IMR-90 (cell line): ENCODE results near the gene TTLL9. TPM values are rescaled to one million over a fixed set of nuclear protein-coding genes. Genes with fewer than 3 reads are reported as not detected.

Source experiments
- ATAC-seq: fragments of 200-7000 bp; cut with Tn5 transposase; 2 replicates; pipeline ENCODE4 v1.9.1; 2020; ENCODE audit warnings: low read depth, mild to moderate bottlenecking, moderate library complexity
- BruUV-seq: library from RNA; stranded (reverse); fragments of 400-500 nt; replicated peaks from 2 replicates; lab custom pipeline; 2021; lab: Mats Ljungman, UMichigan
- CTCF ChIA-PET: fragments of 300-600 bp; formaldehyde crosslinking; extraction: SDS; loops from one replicate; lab custom pipeline; 2021; ENCODE audit warnings: antibody characterized with exemption; lab: Yijun Ruan, JAX
- POLR2A ChIA-PET: fragments of 300-600 bp; sonication (Branson Sonifier 250); formaldehyde crosslinking; loops from one replicate; lab custom pipeline; 2022; ENCODE audit warnings: antibody characterized with exemption; ENCODE audit not compliant: unreplicated experiment; lab: Charles Lee
- DNase-seq: peaks from one replicate; pipeline ENCODE4 v3.0.0; 2013
- H2AFZ ChIP-seq: replicated peaks from 2 replicates; pipeline ENCODE3; 2013; ENCODE audit warnings: low read length, mild to moderate bottlenecking; ENCODE audit not compliant: poor library complexity
- H2AK5ac ChIP-seq: 2 replicates; pipeline ENCODE4 v1.6.1; 2013; ENCODE audit warnings: low read depth, low read length, inconsistent platforms
- H2AK9ac ChIP-seq: replicated peaks from 2 replicates; pipeline ENCODE3; 2013; ENCODE audit warnings: mild to moderate bottlenecking, low read depth, low read length, moderate library complexity; ENCODE audit not compliant: poor library complexity
- H2BK120ac ChIP-seq: 2 replicates; pipeline ENCODE4 v1.6.1; 2013; ENCODE audit warnings: low read depth, low read length, inconsistent platforms
- H2BK15ac ChIP-seq: 3 replicates; pipeline ENCODE4 v1.6.1; 2013; ENCODE audit warnings: low read depth, low read length, inconsistent platforms
- H2BK20ac ChIP-seq: 2 replicates; pipeline ENCODE4 v1.6.1; 2013; ENCODE audit warnings: low read depth, mild to moderate bottlenecking, inconsistent platforms, low read length, moderate library complexity
- H2BK5ac ChIP-seq: 2 replicates; pipeline ENCODE4 v1.6.1; 2013; ENCODE audit warnings: mild to moderate bottlenecking, low read depth, low read length, inconsistent platforms; ENCODE audit not compliant: poor library complexity, severe bottlenecking
- H3K14ac ChIP-seq: replicated peaks from 2 replicates; pipeline ENCODE4 v1.6.1; 2013; ENCODE audit warnings: low read depth, low read length, inconsistent platforms
- H3K18ac ChIP-seq: 2 replicates; pipeline ENCODE4 v1.6.1; 2013; ENCODE audit warnings: low read depth, low read length, control low read depth
- H3K23ac ChIP-seq: 2 replicates; pipeline ENCODE4 v1.6.1; 2013; ENCODE audit warnings: low read depth, low read length, inconsistent platforms
- H3K27ac ChIP-seq: 2 replicates; pipeline ENCODE4 v1.5.1; 2013; ENCODE audit warnings: mild to moderate bottlenecking, control low read depth, low read length; ENCODE audit not compliant: insufficient read depth
- H3K27me3 ChIP-seq: 2 replicates; pipeline ENCODE4 v1.6.1; 2013; ENCODE audit warnings: low read length; ENCODE audit not compliant: control insufficient read depth, insufficient read depth
- H3K36me3 ChIP-seq: 2 replicates; pipeline ENCODE4 v1.6.1; 2013; ENCODE audit warnings: low read length, mixed read lengths; ENCODE audit not compliant: control insufficient read depth, insufficient read depth
- H3K4ac ChIP-seq: 2 replicates; pipeline ENCODE4 v1.6.1; 2013; ENCODE audit warnings: low read depth, low read length, inconsistent platforms
- H3K4me1 ChIP-seq: 2 replicates; pipeline ENCODE4 v1.6.1; 2013; ENCODE audit warnings: low read length, mixed read lengths; ENCODE audit not compliant: control insufficient read depth, insufficient read depth
- H3K4me2 ChIP-seq: 2 replicates; pipeline ENCODE4 v1.6.1; 2013; ENCODE audit warnings: low read depth, mild to moderate bottlenecking, control low read depth, low read length, moderate library complexity
- H3K4me3 ChIP-seq: 2 replicates; pipeline ENCODE4 v1.5.1; 2013; ENCODE audit warnings: low read depth, mild to moderate bottlenecking, control low read depth, low read length, moderate library complexity; ENCODE audit not compliant: insufficient read depth
- H3K56ac ChIP-seq: 2 replicates; pipeline ENCODE4 v1.6.1; 2013; ENCODE audit warnings: low read length, inconsistent platforms; ENCODE audit not compliant: insufficient read depth; ENCODE audit errors: extremely low read depth
- H3K79me1 ChIP-seq, 2 experiments: 2 replicates each; pipeline ENCODE4 v1.6.1; 2013; ENCODE audit warnings: low read length in 2 of 2, inconsistent platforms in 1 of 2, low read depth in 1 of 2
- H3K9ac ChIP-seq: 2 replicates; pipeline ENCODE4 v1.6.1; 2013; ENCODE audit warnings: low read depth, low read length, control low read depth
- H3K9me1 ChIP-seq: 2 replicates; pipeline ENCODE4 v1.6.1; 2013; ENCODE audit warnings: low read length, inconsistent platforms; ENCODE audit not compliant: insufficient read depth
- H3K9me3 ChIP-seq: 2 replicates; pipeline ENCODE4 v1.6.1; 2013; ENCODE audit warnings: low read length; ENCODE audit not compliant: control insufficient read depth, insufficient read depth
- H4K20me1 ChIP-seq: 2 replicates; pipeline ENCODE4 v1.6.1; 2013; ENCODE audit warnings: low read length, inconsistent platforms; ENCODE audit not compliant: insufficient read depth
- H4K5ac ChIP-seq: 2 replicates; pipeline ENCODE4 v1.6.1; 2013; ENCODE audit warnings: mild to moderate bottlenecking, low read depth, low read length, control low read depth
- H4K8ac ChIP-seq, 2 experiments: 2 replicates each; pipeline ENCODE4 v1.6.1; 2013; ENCODE audit warnings: low read depth in 2 of 2, low read length in 2 of 2, control low read depth in 1 of 2, inconsistent platforms in 1 of 2
- H4K91ac ChIP-seq: 2 replicates; pipeline ENCODE4 v1.6.1; 2013; ENCODE audit warnings: low read depth, low read length, inconsistent platforms; ENCODE audit not compliant: insufficient read depth
- BHLHE40 ChIP-seq: fragments of 150-350 bp; IDR thresholded peaks from 2 replicates; pipeline ENCODE4 v1.6.1; 2016; ENCODE audit warnings: mild to moderate bottlenecking, low read depth, low read length
- FOS ChIP-seq: fragments of 150-350 bp; IDR thresholded peaks from 2 replicates; pipeline ENCODE4 v1.6.1; 2016; ENCODE audit warnings: low read depth, low read length
- MAZ ChIP-seq: IDR thresholded peaks from 2 replicates; pipeline ENCODE4 v1.6.1; 2012; ENCODE audit warnings: low read depth, mild to moderate bottlenecking, low read length, improper control_type of control experiment, moderate library complexity, borderline replicate concordance
- WGBS, 2 experiments: methylation state at CpG; one replicate each; pipeline versions ENCODE4 v1.1.5 to v1.1.7; 2013; ENCODE audit warnings: missing lambda C conversion rate in 2 of 2; ENCODE audit not compliant: insufficient read length in 1 of 2; ENCODE audit errors: extremely low coverage in 2 of 2; 5-methylcytosine and 5-hydroxymethylcytosine counted together
- dilution Hi-C: fragments of 300-500 bp; cut with HindIII; formaldehyde crosslinking; loops from one replicate; pipeline ENCODE4 v1.14.3; 2018; ENCODE audit warnings: low sequenced_read_pairs; ENCODE audit not compliant: unreplicated experiment
- in situ Hi-C: fragments of 300-500 bp; cut with MboI; formaldehyde crosslinking; loops from 3 replicates; pipeline ENCODE4 v1.14.3; 2019; ENCODE audit warnings: low sequenced_read_pairs, inconsistent platforms, mixed read lengths
- intact Hi-C: fragments of 100-400 bp; cut with micrococcal nuclease; formaldehyde crosslinking; loops from 2 replicates; pipeline ENCODE4 v1.10.0; 2022
- polyA plus RNA-seq, 3 experiments: library from polyadenylated mRNA; depleted of rRNA; stranded (reverse); fragments of >200 nt; gene quantifications; 2 replicates each; pipeline ENCODE4 v1.2.3, GENCODE V29; 2012; ENCODE audit warnings: low replicate concordance in 1 of 3
- total RNA-seq: library from RNA; depleted of rRNA; stranded (reverse); fragments of >200 nt; gene quantifications from 2 replicates; pipeline ENCODE4 v1.2.3, GENCODE V29; 2012

TTLL9 gene
- total and polyA plus RNA-seq, 2 of the 4 experiments (the other 2 are of a cell fraction), result not detected

DNA sequence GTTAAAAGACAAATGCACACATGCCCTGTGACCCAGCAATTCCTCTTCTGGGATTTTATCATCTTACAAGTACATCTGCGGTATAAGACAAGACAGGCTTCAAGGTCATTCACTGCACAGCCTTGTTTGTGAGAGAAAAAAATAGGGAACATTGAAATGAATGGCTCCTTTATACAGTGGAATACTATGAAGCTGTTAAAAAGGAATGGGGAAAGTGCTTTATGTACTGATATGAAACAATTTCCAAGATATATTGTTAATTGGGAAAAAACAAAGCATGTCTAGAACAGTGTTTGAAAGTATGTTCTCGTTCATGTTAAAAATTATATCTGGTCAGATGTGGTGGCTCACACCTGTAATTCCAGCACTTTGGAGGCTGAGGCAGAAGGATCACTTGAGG is 56.1 kb downstream of the TTLL9 start:
- peaks cover 33% of the 10 kb centered on the region for H3K27me3 ChIP-seq
- H2BK15ac ChIP-seq, result no peak overlapping the region
- no peak overlapping the region for H2AK9ac ChIP-seq
- no peak overlapping the region for H4K5ac ChIP-seq
- no peak overlapping the region for H3K27ac ChIP-seq
- in situ Hi-C loops, result no loop called here
- dilution Hi-C loops, result no loop called here
- no peak overlapping the region for H3K4me3 ChIP-seq
- no peak overlapping the region for H3K9ac ChIP-seq
- no peak overlapping the region for H4K91ac ChIP-seq
- H4K8ac ChIP-seq, result no peak overlapping the region
- H3K56ac ChIP-seq, result no peak overlapping the region
- CTCF ChIA-PET, result no interaction called here
- no peak overlapping the region for H2BK5ac ChIP-seq
- H3K9me1 ChIP-seq, result no peaks in the 10 kb centered on the region
- H3K4ac ChIP-seq, result no peak overlapping the region
- H3K4me1 ChIP-seq, result no peaks in the 10 kb centered on the region
- no peaks in the 10 kb centered on the region for H4K20me1 ChIP-seq
- H2BK120ac ChIP-seq, result no peak overlapping the region
- no CpG with 5 or more reads among the region's 2 CpGs for WGBS, 2 experiments
- no peaks in the 10 kb centered on the region for H3K9me3 ChIP-seq
- no peak for ATAC-seq
- no peak overlapping the region for H3K4me2 ChIP-seq
- intact Hi-C loops, result no loop called here
- H2BK20ac ChIP-seq, result no peak overlapping the region
- H2AFZ ChIP-seq, result no peak overlapping the region
- POLR2A ChIA-PET, result no interaction called here
- no peaks in the 10 kb centered on the region for H3K36me3 ChIP-seq
- H3K14ac ChIP-seq, result no peak overlapping the region
- TF ChIP-seq FOS, result no peak
- no peak for TF ChIP-seq MAZ
- TF ChIP-seq BHLHE40, result no peak
- BruUV-seq, result no TSS peak
- H3K79me1 ChIP-seq, result no peaks in the 10 kb centered on the region
- DNase-seq, result no peak
- H3K23ac ChIP-seq, result no peak overlapping the region
- no peak overlapping the region for H2AK5ac ChIP-seq
- no peak overlapping the region for H3K18ac ChIP-seq
